Fibroblast of skin of back (primary cell): Measurements from ENCODE around the gene ATP2B2.
"Not testable (repeated sequence)": the region's sequence is repeated elsewhere in the genome, so short reads cannot be mapped to it uniquely, and the experiment has no call there.

ENCODE experiments used
- DNase-seq: peaks from one replicate; pipeline ENCODE4 v3.0.0-alpha.2; 2013

Gene ATP2B2

GRCh38 chr3:10317311-10317960, 187.9 kb downstream of the ATP2B2 start:
- no peak for DNase-seq

DNA sequence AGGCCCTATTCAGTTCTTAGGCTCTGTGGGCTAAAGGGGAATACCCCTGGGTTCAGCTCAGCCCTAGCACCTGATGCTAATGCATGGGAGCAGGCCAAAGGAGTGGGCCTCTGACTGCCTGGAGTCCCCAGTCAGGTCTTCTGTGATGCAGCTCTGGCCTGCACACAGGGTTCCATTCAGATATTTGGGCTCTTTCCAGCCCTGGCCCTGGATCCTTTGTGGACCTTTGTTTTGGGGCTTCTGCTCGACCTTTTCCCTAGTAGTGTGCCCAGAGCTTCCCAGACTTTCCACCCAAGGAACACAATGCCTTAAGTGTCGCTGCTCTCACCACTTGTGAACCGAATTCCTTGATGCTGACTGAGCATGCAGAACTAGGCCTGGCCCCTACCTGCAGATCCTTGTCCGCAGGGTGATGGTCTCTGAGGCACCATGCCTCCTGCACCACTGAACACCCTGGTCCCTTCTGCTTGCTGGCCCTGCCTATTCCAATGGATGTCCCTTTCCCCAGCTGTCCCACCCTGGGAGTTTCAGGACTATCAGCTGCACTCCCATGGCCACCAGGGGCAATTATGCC, 189.5 kb downstream of the ATP2B2 start:
- DNase-seq = no peak

DNA sequence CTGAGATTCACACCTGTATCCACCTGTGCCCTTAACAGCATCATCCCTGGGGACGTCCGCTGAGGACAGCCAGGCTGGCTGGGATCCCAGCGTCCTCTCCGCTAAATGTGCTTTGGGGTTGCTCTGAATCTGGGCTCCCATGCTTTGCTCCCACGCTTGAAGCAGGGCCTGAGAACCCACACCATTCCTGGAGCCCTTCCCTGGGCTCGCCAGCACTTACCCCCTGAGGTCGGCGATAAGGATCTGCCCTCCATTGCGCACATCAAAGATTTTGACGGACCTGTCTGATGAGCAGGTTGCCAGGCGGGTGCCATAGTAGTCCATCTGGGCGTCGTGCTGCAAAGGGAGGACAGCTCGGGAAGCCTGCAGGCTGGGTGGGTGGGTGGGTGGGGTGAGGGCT, 190.3 kb downstream of the ATP2B2 start:
- DNase-seq = no peak

DNA sequence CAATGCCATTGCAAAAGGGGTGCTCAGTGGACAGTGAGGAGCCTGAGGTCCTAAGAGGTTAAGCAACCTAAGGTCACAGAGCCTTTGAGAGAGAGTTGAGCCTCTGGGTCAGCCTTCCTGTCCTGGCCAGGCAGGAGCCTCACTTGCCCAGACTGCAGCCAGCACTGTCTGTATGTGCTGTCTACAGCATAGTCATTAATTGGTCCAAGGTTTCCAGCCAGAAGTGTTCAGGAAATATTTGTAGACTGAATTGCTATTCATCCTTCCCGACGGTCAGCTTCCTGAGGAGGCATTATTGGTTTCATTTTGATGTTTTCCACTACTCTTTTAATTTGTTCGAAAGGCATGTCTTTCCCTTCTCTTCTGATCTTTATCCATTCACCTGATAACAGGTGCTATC, 192.5 kb downstream of the ATP2B2 start:
- DNase-seq = no peak

- no peak for DNase-seq
These were observed 193.0 kb downstream of the ATP2B2 start for GRCh38 chr3:10312391-10312790.

DNA sequence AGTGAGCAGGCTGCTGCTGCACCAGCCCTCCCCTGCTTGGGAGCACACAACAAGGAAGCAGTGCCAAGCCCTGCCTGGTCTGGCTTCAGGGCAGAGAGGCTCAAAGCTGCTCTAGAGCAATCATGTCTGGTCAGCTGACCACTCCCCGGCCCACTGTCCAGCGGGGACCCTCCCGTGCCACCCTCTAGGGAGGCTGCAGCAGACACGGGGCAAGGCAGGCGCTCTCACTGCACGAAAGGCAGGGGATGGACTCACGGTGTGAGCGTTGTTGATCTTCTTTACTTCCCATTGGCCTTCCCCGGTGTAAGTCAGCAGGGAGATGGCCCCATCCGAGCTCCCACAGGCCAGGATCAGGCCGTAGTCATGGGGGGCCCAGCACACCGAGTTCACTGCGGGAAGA, 193.7 kb downstream of the ATP2B2 start:
- DNase-seq = no peak

DNA sequence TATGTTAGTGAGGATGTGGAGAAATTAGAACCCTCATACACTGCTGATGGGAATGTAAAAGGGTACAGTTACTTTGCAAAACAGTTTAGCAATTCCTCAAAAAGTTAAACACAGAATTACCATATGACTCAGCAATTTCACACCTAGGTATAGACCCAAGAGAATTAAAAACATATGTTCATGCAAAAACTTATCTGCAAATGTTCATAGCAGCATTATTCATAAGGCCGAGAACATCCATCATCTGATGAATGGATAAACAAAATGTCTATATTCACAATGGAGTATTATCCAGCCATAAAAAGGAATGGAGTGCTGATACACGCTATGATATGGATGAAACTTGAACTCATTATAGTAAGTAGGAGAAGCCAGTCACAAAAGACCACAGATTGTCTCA, 194.8 kb downstream of the ATP2B2 start:
- DNase-seq = no peak

DNA sequence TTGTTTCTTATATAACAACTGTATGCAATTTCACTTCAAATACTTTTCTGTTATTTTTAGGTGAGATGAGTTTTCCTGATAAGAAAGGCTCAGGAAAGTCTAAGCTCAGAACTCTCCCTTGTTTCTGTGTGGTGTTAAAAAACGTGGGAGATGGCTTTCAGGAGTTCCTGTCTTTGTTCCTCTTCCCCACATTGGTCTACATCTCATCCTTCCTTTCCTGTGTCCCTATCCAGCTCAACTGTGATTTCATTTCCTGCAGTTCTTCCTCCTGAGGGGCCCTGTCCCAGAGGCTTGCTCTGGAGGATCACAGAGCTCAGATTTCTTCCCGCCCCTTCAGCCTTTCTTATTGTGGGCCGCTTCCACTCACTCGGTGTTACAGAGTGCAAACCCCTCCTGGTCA, 195.7 kb downstream of the ATP2B2 start:
- no peak for DNase-seq

DNA sequence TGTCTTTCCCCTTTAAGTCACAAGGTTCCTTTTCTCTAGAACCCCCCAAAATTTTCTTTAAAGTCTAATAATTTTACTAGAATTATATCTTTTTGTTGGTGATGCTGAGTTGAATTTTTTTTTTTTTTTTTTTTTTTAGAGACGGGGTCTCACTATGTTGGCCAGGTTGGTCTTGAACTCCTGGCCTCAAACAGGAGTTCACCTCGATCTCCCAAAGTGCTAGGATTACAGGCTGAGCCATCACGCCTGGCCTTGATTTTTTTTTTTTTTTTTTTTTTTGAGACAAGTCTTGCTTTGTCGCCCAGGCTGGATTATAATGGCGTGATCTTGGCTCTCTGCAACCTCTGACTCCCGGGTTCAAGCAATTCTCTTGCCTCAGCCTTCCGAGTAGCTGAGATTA, 196.7 kb downstream of the ATP2B2 start:
- DNase-seq = no peak

DNA sequence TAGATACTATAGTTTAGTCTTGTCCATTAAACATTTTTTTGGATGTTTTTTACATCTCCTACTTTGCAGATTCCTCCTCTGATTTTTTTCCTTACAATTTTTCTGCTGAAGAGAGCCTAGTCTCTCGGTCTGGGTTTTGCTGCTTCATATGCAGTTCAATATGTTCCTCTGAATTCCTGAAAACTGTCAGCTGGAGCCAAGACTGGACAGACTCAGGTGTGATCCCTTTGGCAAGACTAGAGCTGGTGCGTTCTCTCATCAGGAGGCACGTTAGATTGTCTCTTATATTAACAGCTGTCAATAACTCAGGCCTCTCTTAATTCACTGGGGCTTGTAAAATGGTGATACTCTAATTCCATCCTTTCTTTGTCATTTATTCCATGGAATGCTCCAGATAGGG, 199.2 kb downstream of the ATP2B2 start:
- DNase-seq = no peak

- DNase-seq = no peak
These were observed 200.0 kb downstream of the ATP2B2 start for GRCh38 chr3:10305331-10305902.

- no peak for DNase-seq
These were observed 200.5 kb downstream of the ATP2B2 start for GRCh38 chr3:10304905-10305304.

DNA sequence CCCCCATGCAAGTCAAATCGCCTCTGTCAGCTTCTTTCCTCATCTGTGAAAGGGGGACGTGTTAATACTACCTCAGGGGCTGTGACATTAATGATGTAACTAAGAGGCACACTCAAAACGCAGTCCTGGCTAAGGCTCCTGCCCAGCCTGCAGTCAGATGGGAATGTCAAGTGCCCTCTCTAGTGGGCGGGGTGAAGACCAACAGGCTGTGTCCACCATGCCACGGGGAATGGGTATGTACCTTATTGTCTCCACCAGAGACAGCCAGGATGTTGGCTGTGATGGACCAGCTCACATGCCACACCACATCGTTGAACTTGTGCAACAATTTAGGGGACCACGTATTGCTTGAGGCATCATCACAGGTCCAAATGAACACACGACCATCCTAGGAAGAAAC, 201.6 kb downstream of the ATP2B2 start:
- DNase-seq = no peak

GRCh38 chr3:10303105-10303504, 202.3 kb downstream of the ATP2B2 start:
- no peak for DNase-seq

DNA sequence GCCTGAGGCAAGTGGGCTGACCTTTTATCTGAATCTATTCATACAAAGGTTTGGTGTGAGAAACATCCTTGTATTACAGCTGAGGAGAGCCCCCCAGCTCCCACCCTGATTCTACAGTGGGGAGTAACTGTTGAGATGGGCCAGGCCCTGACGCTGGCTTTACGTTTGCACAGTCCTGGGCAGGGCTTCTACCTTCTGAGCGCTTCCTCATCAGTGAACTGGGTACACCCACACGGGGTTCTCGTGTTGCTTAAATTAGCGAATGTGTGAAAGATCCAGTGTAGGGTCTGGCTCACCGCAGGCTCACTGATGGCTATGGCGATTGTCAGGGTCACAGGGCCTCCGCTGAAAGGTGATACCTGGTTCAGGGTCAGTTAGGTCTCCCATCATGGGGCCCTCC, 205.3 kb downstream of the ATP2B2 start:
- DNase-seq = no peak

GRCh38 chr3:10299679-10300078, 205.7 kb downstream of the ATP2B2 start:
- no peak for DNase-seq

DNA sequence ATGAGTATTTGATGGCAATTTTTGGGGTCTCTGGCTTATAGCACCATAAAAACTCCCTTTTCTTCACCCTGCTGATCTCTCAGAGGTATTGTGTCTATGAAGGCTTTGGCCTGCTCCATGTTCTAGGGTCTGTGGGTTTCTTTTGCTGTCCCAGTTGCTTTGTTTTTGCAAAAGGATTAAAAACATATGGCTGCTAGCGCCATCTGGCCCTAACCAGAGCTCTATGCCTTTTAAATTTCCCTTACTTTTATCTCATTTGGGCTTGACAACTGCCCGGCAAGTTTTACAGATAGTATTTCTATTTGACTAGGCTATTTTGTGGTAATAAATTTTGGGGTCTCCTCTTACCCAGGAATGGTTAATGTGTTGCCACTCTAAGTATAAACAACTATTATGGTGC, 206.2 kb downstream of the ATP2B2 start:
- no peak for DNase-seq

GRCh38 chr3:10298064-10298463, 207.3 kb downstream of the ATP2B2 start:
- not testable (repeated sequence) for DNase-seq

DNA sequence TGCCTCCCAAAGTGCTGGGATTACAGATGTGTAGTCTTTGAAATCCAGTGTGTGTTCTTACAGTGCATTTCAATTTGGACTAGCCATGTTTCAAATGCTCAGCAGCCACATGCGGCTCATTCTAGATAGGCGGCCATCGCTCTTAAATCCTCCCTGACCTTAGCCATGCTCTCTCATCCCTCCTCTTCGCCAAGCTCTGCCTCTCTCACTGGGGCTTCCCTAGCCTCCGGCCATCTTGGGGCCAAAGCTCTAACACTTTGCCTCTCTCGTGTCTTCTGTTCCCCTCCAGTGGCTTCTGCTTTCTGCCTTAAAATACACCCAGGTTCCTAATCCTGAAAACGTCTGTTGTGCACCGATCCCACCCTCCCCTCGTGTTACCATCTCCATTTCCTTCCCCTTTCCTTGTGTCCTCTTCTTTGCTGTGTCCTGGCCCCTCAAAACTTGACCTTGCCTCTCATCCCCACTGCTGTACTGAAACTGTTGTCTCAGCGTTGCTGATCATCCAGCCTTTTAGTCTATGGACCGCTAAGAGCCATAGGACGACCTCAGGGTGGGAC, 211.3 kb downstream of the ATP2B2 start:
- no peak for DNase-seq

GRCh38 chr3:10292505-10293419, 212.6 kb downstream of the ATP2B2 start, which contains the start of gene GHRL:
TSS of gene GHRL (minus strand) at chr3:10292947. CDS start at chr3:10290180, 2,767 bp downstream.
- DNase-seq = peak; percentile 57

- DNase-seq = no peak
These were observed 213.7 kb downstream of the ATP2B2 start for GRCh38 chr3:10291641-10292040.

DNA sequence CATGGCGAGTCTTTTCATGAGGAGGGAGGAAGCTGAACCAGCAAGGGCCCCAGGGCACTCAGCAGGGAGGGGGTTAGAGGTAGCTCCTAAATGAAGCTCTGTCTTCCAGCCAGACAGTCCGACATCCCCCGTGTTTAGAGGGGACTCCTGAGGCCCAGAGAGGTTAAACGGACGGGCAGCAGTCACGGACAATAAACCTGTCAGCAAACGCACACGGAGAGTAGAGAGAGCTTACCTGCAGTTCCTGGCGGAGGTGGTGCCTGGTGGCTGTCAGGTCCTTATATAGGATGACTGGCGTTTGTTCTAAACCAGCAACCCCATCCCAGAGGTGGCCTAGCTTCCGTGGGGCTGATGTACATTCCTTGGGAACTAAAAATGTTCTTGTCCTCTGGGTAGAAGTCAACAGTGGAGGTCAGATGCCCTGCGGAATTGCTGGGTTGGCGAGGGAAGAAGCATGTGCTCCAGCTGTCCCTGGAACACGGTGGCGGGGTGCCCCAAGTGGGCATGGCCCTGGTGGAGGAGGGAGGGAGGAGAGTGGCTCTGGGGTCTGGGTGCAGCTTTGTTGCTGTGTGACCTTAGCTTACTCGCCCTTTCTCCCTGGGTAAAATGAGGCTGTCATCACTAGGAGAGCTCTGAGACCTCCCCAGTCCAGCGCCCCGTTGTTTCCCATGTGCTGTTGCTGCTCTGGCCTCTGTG, 214.8 kb downstream of the ATP2B2 start:
- no peak for DNase-seq
